NOMO-1 treated with dmso at 0.1 percent for 144 hours (cell line): ENCODE results near the gene CHRNB4.

Experiments
- DNase-seq: peaks from one replicate; lab custom pipeline; 2025; ENCODE audit not compliant: unreplicated experiment; lab: John Stamatoyannopoulos, UW

Gene CHRNB4

GRCh38 chr15:78671626-78672211 lies 30.7 kb upstream of the CHRNB4 start:
- no peak for DNase-seq

GRCh38 chr15:78668987-78669386 lies 28.0 kb upstream of the CHRNB4 start:
- no peak for DNase-seq

GRCh38 chr15:78667578-78668236 lies 26.7 kb upstream of the CHRNB4 start:
- DNase-seq: no peak

GRCh38 chr15:78666010-78666409 lies 25.0 kb upstream of the CHRNB4 start:
- DNase-seq: no peak

GRCh38 chr15:78663703-78664102 lies 22.7 kb upstream of the CHRNB4 start:
- DNase-seq: no peak

- DNase-seq: no peak
Measured at GRCh38 chr15:78662028-78662427, 21.0 kb upstream of the CHRNB4 start.

- DNase-seq: no peak
Measured at GRCh38 chr15:78661001-78661400, 20.0 kb upstream of the CHRNB4 start.

GRCh38 chr15:78660584-78660983 lies 19.6 kb upstream of the CHRNB4 start:
- DNase-seq: no peak

GRCh38 chr15:78658823-78659222 lies 17.8 kb upstream of the CHRNB4 start:
- DNase-seq: no peak

GRCh38 chr15:78654272-78654671 lies 13.3 kb upstream of the CHRNB4 start:
- DNase-seq: no peak

- no peak for DNase-seq
Measured at GRCh38 chr15:78651930-78652615, 11.1 kb upstream of the CHRNB4 start.

- DNase-seq: no peak
Measured at GRCh38 chr15:78651007-78651406, 10.0 kb upstream of the CHRNB4 start.

- DNase-seq: no peak
Measured at GRCh38 chr15:78650022-78650421, 9.0 kb upstream of the CHRNB4 start.

GRCh38 chr15:78645009-78645408 lies 4.0 kb upstream of the CHRNB4 start:
- DNase-seq: no peak

- no peak for DNase-seq
Measured at GRCh38 chr15:78642331-78642730, 1.3 kb upstream of the CHRNB4 start.

- no peak for DNase-seq
Measured at GRCh38 chr15:78641749-78642275, 802 bp upstream of the CHRNB4 start.

GRCh38 chr15:78640527-78641101 lies 396 bp downstream of the CHRNB4 start:
- DNase-seq: no peak

GRCh38 chr15:78638658-78639314 lies 2.2 kb downstream of the CHRNB4 start:
- no peak for DNase-seq

GRCh38 chr15:78637776-78638435 lies 3.1 kb downstream of the CHRNB4 start:
- no peak for DNase-seq

- DNase-seq: no peak
Measured at GRCh38 chr15:78636378-78636859, 4.6 kb downstream of the CHRNB4 start.

- no peak for DNase-seq
Measured at GRCh38 chr15:78635346-78635745, 5.7 kb downstream of the CHRNB4 start.
